SU-DHL-6 (cell line): ENCODE measurements around the gene OR2T1.
"Not testable (repeated sequence)": the region's sequence is repeated elsewhere in the genome, so short reads cannot be mapped to it uniquely, and the experiment has no call there.

ENCODE experiments used
- CTCF ChIP-seq: fragments of 200-600 bp; sonication (generic); IDR thresholded peaks from one replicate; pipeline ENCODE4 v1.5.1; 2017; ENCODE audit warnings: antibody characterized with exemption, mild to moderate bottlenecking, low read length, moderate library complexity; ENCODE audit not compliant: insufficient read depth, poor library complexity, severe bottlenecking
- EZH2phosphoT487 ChIP-seq: fragments of 200-600 bp; sonication (generic), shearing (Covaris generic); conservative IDR thresholded peaks from 2 replicates; pipeline ENCODE4 v1.6.1; 2018; ENCODE audit warnings: mild to moderate bottlenecking, antibody characterized with exemption, low read length, moderate library complexity, mixed read lengths

GRCh38 chr1:248455045-248455444 lies 52.2 kb downstream of the OR2T1 start:
- not testable (repeated sequence) for TF ChIP-seq CTCF, EZH2phosphoT487
